HG03378 (cell line): ENCODE results near the gene CASS4.

ENCODE experiments used
- ATAC-seq: cut with Tn5 transposase; IDR thresholded peaks from one replicate; pipeline ENCODE4 v1.9.1; 2021; ENCODE audit warnings: mild to moderate bottlenecking, moderate library complexity; ENCODE audit not compliant: unreplicated experiment

Gene CASS4

GRCh38 chr20:56422076-56422823 is 10.2 kb downstream of the CASS4 start:
- no peak for ATAC-seq

GRCh38 chr20:56422824-56423189 is 10.7 kb downstream of the CASS4 start:
- no peak for ATAC-seq

GRCh38 chr20:56423211-56423610 is 11.2 kb downstream of the CASS4 start:
- ATAC-seq: no peak

GRCh38 chr20:56423886-56424285 is 11.8 kb downstream of the CASS4 start:
- no peak for ATAC-seq

GRCh38 chr20:56424931-56425330 is 12.9 kb downstream of the CASS4 start:
- no peak for ATAC-seq

GRCh38 chr20:56426026-56426425 is 14.0 kb downstream of the CASS4 start:
- no peak for ATAC-seq

- ATAC-seq: no peak
Measured at GRCh38 chr20:56426926-56427325, 14.9 kb downstream of the CASS4 start.

GRCh38 chr20:56427797-56428196 is 15.7 kb downstream of the CASS4 start:
- no peak for ATAC-seq

GRCh38 chr20:56428410-56428809 is 16.4 kb downstream of the CASS4 start:
- ATAC-seq: no peak

GRCh38 chr20:56428881-56429280 is 16.8 kb downstream of the CASS4 start:
- ATAC-seq: no peak

- ATAC-seq: no peak
Measured at GRCh38 chr20:56429502-56429901, 17.4 kb downstream of the CASS4 start.

GRCh38 chr20:56429941-56430340 is 17.9 kb downstream of the CASS4 start:
- no peak for ATAC-seq

- ATAC-seq: no peak
Measured at GRCh38 chr20:56430461-56430860, 18.4 kb downstream of the CASS4 start.

GRCh38 chr20:56430957-56431356 is 18.9 kb downstream of the CASS4 start:
- no peak for ATAC-seq

GRCh38 chr20:56431471-56431870 is 19.4 kb downstream of the CASS4 start:
- no peak for ATAC-seq

- no peak for ATAC-seq
Measured at GRCh38 chr20:56433221-56433879, 21.3 kb downstream of the CASS4 start.

GRCh38 chr20:56433880-56434255 is 21.8 kb downstream of the CASS4 start:
- no peak for ATAC-seq

- no peak for ATAC-seq
Measured at GRCh38 chr20:56437196-56437960, 25.3 kb downstream of the CASS4 start.

- no peak for ATAC-seq
Measured at GRCh38 chr20:56438284-56438683, 26.2 kb downstream of the CASS4 start.

GRCh38 chr20:56439771-56440291 is 27.8 kb downstream of the CASS4 start:
- no peak for ATAC-seq

GRCh38 chr20:56440346-56441007 is 28.4 kb downstream of the CASS4 start:
- peak; percentile 70 for ATAC-seq
